ENCODE data around the gene DYNC1LI2.

GRCh38 chr16:66735891-66736290 lies 15.5 kb downstream of the DYNC1LI2 start:
- TF ChIP-seq CTCF (IDR thresholded peaks at IDR 0.05; ENCODE audit: low read depth, low read length, poor library complexity, severe bottlenecking) (no peak), EZH2phosphoT487 (IDR thresholded peaks at IDR 0.05; ENCODE audit: borderline replicate concordance, low read length) (no peak)
